IPS-NIHi7 (cell line): Measurements from ENCODE around the gene CDC42BPA.
"Not testable (repeated sequence)": the region's sequence is repeated elsewhere in the genome, so short reads cannot be mapped to it uniquely, and the experiment has no call there.

Experiments
- DNase-seq: peaks from one replicate; pipeline ENCODE4 v3.0.0; 2012; ENCODE audit warnings: mixed read lengths; ENCODE audit errors: extremely low spot score

Gene CDC42BPA

DNA sequence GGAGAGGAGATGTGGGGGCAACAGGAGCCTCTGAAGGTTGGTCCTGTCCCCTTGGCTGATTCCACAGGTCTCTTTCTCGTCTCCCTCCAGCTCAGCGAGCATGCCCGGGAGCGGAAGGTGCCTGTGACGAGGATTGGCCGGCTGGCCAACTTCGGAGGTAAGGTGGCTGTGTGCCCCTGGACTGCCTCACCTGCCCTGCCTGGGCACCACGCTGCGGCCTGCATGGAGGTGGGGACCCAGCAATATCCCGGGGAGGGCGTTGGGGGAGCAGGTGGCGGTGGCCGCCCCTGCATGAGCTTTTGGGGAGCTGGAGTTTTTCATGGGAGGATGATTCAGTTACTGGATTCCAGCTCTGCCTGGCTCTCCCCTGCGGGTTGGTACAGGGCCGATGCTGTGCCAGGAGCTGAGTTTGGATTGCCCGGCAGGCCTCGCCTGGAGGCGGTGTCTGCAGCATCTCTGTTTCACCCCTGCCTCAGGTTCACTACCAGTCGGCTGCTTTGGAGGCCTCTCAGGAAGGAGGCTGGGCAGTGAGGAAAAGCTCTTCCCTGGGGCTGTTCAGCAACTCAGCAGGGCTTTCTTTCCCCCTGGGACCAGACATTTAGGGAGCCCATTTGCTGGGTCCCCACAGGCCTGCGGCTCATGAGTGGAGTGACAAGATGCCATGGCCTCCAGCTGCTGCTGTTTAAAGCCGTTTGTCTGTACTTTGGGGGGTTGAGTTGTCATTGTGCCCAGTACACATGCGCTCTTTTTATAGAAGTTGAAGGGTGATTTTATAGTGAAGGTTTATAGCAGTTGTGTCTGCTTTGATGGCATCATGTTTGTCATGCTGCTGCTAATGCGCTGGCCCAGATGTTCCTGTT lies 352.5 kb downstream of the CDC42BPA start:
- no peak for DNase-seq

- DNase-seq = no peak
Observed at GRCh38 chr1:226964611-226965486, 353.4 kb downstream of the CDC42BPA start.

DNA sequence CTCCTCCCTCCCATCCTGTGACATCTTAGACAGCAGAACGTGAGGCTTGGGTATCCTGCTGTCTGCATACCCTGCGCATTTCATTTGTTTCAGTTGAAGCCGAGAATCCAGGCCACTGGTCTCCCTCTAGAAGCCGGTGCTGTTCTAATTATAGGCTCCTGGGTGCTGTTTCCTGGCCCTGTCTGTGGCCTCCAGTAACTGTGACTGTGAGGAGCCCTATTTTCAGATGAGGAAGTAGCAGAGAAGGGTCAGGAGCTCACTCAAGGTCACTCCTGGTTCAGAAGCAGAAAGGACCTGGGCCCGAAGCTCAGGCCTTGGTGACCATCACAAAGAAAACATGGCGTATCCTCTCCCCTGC lies 354.2 kb downstream of the CDC42BPA start:
- no peak for DNase-seq

GRCh38 chr1:226962421-226963391 lies 355.6 kb downstream of the CDC42BPA start:
- no peak for DNase-seq

DNA sequence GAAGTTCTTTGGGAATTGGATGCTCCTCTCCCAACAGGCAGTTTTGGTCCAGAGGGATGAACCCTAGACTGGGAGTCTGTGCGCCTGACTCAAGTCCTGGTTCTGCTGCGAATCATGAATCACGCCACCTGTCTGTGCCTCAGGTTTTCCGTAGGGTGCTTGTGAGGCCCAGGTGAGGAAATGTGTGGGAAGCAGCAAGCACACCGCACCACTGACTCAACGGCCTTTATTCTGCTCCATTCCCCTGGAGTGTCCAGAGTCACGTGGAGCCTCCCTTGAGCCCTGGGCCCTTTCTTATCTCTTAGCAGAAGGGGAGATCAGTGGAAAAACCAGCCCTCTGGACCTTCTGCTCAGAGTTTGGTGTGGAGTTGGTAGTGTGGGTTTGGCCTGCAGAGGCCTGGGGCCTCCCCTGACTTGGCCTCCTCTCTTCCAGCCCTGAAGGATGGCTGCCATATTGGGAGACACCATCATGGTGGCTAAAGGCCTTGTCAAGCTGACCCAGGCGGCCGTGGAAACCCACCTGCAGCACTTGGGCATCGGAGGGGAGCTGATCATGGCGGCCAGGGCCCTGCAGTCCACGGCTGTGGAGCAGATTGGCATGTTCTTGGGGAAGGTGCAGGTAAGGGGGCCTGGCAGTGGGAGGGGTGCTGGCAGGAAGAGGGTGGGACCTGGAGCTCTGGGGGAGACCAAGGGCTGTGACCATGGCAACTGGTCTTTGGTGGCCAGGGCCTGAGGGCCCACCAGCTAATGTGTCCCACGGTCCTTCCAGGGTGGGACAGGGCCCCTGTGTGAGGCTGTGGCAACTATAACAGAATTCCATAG lies 357.1 kb downstream of the CDC42BPA start:
- no peak for DNase-seq

- no peak for DNase-seq
Observed at GRCh38 chr1:226960256-226960655, 358.0 kb downstream of the CDC42BPA start.

DNA sequence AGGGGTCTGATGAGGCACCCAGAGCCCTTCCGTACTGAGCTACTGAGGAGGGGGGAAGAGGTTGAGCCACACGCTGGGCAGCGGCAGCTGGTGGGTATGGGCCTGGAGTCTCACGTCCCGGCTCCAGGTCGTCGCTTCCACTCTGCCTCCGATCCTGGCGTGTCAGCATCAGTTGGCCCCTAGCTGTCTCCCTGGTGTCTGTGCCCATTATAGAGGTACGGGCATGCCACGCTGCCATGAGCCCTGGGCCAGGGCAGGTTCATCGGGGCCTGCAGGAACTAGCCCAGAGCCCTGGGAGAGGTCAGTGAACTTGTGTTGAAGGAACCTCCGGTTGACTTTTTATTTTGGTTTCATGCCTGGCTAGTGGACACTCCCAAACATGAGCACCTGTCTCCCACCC lies 360.0 kb downstream of the CDC42BPA start:
- no peak for DNase-seq

DNA sequence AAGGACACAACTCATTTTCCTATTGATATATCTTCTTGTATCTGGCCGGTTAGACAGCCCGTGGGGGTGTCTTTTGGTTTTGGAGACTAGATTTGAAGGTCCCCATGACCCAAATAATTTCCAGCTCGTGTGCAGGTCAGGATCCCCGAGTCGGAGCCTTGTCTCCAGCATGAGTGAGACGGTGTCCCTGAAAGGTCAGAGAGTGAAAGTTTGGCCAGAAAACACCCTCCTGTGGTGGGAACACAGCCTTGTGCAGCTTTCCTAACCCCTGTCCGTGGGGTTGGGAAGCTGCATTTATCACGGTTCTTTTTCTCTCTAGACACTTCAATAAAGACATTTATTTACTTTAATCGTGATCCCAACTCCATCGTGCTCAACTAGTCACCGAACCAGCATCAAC lies 360.6 kb downstream of the CDC42BPA start:
- no peak for DNase-seq

DNA sequence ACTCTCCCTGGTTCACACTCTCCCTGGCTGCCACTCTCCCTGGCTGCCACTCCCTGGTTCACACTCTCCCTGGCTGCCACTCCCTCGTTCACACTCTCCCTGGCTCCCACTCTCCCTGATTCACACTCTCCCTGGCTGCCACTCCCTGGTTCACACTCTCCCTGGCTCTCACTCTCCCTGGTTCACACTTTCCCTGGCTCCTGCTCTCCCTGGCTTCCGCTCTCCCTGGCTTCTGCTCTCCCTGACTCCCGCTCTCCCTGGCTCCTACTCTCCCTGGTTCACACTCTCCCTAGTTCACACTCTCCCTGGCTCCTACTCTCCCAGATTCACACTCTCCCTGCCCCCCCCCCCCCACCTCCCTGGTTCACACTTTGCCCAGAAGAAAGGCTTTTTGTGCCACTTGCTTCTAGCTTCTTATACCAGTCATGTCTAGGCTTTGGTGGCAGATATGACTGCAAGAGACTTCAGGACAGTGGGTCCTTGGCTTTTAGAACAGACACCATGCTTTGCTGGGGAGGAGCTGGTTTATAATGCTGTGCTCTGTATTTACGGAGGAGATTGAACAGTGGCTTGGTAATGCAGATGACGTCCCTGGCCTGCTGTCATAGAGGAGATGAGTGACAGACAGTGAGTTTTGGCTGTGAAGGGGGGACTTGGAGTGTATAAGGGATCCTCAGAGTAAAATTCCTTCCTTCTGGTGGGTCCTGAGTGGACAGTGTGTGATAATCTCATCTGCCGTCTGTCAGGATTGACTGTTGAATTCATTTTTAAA lies 361.2 kb downstream of the CDC42BPA start:
- DNase-seq = no peak

DNA sequence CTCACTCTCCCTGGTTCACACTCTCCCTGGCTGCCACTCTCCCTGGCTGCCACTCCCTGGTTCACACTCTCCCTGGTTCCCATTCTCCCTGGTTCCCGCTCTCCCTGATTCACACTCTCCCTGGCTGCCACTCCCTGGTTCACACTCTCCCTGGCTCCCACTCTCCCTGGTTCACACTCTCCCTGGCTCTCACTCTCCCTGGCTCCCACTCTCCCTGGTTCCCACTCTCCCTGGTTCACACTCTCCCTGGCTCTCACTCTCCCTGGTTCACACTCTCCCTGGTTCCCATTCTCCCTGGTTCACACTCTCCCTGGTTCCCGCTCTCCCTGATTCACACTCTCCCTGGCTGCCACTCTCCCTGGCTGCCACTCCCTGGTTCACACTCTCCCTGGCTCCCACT lies 362.4 kb downstream of the CDC42BPA start:
- not testable (repeated sequence) for DNase-seq

DNA sequence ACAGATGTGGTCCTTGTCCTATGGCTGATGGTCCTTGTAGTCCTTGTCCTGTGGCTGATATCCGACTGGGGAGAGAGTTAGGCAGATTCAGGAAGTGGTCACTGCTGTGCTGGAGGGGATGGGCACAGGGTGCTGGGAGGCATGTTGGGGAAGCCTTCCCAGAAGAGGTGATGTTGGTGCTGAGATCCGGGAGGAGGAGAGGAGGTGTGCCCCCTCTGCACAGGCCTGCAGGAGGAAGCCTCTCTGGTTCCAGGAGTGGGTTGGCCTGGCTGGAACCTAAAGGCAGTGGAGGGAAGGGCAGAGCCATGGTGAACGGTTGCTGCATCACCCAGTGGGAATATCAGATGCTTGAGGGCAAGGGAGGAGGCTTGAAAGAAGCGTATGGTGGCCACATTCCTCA lies 363.5 kb downstream of the CDC42BPA start:
- no peak for DNase-seq

- no peak for DNase-seq
Observed at GRCh38 chr1:226954337-226954736, 364.0 kb downstream of the CDC42BPA start.

DNA sequence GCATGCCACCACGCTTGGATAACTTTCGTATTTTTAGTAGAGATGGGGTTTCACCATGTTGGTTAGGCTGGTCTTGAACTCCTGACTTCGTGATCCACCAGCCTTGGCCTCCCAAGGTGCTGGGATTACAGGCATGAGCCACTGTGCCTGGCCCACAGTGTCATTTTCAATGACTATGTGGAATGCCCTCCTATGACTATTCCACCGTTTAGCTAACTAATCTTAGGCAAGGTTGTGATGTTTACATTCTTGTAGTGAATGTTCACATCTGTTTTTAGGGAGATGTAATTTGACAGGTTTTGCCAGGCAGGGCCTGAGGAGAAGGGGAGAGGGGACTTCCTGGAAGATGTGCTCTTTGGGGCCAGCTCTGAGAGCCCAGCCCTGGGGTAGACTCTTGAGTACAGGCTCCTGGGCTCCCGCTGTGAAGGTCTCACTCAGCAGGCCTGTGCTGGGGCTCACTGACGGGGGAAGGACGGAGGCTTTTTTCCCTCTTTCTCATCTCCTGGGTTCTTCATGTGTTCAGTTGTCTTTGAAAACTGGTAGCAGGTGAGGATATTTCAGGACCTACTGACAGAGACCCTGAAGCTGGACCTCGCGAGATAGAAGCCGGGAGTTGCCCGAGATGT lies 365.0 kb downstream of the CDC42BPA start:
- no peak for DNase-seq

- DNase-seq = no peak
Observed at GRCh38 chr1:226952118-226952441, 366.2 kb downstream of the CDC42BPA start.

DNA sequence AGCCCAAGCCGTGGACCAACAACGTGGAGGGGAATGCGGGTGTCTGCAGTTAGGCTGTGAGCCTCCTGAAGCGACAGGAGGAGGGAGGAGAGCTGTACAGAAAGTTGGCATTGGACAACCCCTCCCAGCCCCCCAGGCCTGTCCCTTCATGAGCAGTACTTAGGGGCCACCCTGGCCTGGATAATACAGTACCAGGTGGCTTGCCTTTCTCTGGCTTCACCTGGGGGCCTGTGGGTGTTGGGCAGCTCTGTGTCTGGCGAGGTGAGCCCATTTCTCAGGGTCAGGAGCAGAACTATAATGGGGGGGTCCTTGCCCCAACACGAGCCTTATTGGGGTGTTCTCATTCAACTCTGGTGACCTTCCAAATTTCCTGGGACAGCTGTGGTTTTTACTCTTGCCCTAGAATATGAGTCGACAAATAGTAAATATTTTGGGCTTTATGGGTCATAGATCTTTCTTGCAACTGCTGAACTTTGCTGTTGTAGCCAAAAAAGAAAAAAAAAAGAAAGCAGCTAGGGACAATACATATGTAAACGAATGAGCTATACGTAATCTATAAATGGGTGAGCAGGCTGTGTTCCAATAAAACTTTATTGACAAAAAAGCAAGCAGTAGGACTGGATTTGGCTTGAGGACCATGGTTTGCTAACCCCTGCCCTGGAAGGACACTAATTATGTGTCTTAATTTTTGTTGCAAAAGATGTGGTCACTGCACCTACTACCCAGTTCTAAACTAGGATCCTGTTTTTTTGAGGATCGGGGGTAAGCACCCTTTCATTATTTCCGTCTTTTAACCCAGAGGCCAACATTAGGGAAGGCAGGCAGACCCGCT lies 366.8 kb downstream of the CDC42BPA start:
- no peak for DNase-seq

GRCh38 chr1:226950871-226951270 lies 367.4 kb downstream of the CDC42BPA start:
- DNase-seq = no peak

GRCh38 chr1:226950316-226950715 lies 368.0 kb downstream of the CDC42BPA start:
- DNase-seq = no peak

DNA sequence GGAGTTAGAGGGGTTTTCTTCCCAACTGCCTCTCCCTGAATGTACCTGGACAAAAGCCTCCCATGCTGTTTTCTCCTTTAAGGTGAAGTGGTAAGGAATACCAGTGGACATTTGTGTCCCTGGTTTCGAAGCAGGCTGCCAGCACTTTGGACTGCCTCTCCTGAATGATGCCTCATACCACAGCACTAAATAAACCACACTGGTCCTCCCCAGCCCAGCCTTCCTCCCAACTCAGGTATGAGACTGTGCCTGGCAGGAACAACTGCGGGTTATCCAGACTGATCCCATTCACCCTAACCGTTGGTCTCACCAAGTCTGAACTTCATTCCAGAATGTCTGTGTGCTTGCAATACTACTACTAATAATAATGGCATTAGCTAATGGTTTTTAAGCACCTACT lies 368.9 kb downstream of the CDC42BPA start:
- no peak for DNase-seq

- DNase-seq = no peak
Observed at GRCh38 chr1:226948996-226949395, 369.3 kb downstream of the CDC42BPA start.
